HepG2 (cell line): ENCODE results near the gene ZCCHC17. TPM values are rescaled to one million over a fixed set of nuclear protein-coding genes. Genes with fewer than 3 reads are reported as not detected.

ENCODE experiments used
- BHLHE40 ChIP-seq: IDR thresholded peaks from 2 replicates; pipeline ENCODE4 v1.6.1; 2011; ENCODE audit warnings: low read length, improper control_type of control experiment
- BRD4 ChIP-seq: sonication (generic); formaldehyde crosslinking; IDR thresholded peaks from 2 replicates; pipeline ENCODE4 v1.4.0; 2020; ENCODE audit warnings: missing genetic modification reagents
- HDAC2 ChIP-seq: sonication (generic); formaldehyde crosslinking; IDR thresholded peaks from 2 replicates; pipeline ENCODE4 v1.4.0; 2020; ENCODE audit warnings: missing genetic modification reagents
- PHF5A ChIP-seq: IDR thresholded peaks from one replicate; pipeline ENCODE4 v1.6.1; 2018; ENCODE audit warnings: low read depth, missing genetic modification reagents; ENCODE audit not compliant: unreplicated experiment
- RXRA ChIP-seq: sonication (generic); formaldehyde crosslinking; IDR thresholded peaks from 2 replicates; pipeline ENCODE4 v1.5.1; 2020; ENCODE audit warnings: missing genetic modification reagents
- SIN3A ChIP-seq: IDR thresholded peaks from 2 replicates; pipeline ENCODE4 v1.6.1; 2011; ENCODE audit warnings: low read depth, mild to moderate bottlenecking, control low read depth, low read length, borderline replicate concordance
- SOX13 ChIP-seq, 3 experiments: fragments of 450-650 bp in 1 of 3; sonication (generic) in 1 of 3; formaldehyde crosslinking in 1 of 3; IDR thresholded peaks in 2 of 3; conservative IDR thresholded peaks in 1 of 3; 2 replicates each; pipeline versions ENCODE4 v1.5.0 to v1.6.1; 2016 to 2020; ENCODE audit warnings: antibody characterized with exemption in 1 of 3, mild to moderate bottlenecking in 1 of 3, missing compliant biosample characterization in 1 of 3, missing genetic modification reagents in 1 of 3, moderate library complexity in 1 of 3
- TGIF2 ChIP-seq: IDR thresholded peaks from 2 replicates; pipeline ENCODE4 v1.6.1; 2016; ENCODE audit warnings: control low read depth, missing compliant biosample characterization
- TOPORS ChIP-seq: sonication (generic); formaldehyde crosslinking; IDR thresholded peaks from 2 replicates; pipeline ENCODE4 v1.8.0; 2023; ENCODE audit warnings: mild to moderate bottlenecking, missing genetic modification reagents
- ZMYM4 ChIP-seq: sonication (generic); formaldehyde crosslinking; IDR thresholded peaks from 2 replicates; pipeline ENCODE4 v1.8.1; 2023; ENCODE audit warnings: mild to moderate bottlenecking, missing genetic modification reagents
- ZNF292 ChIP-seq: sonication (generic); formaldehyde crosslinking; IDR thresholded peaks from 2 replicates; pipeline ENCODE4 v1.8.1; 2022; ENCODE audit warnings: mild to moderate bottlenecking, low read depth, missing genetic modification reagents, borderline replicate concordance
- ZNF724P ChIP-seq: sonication (generic); formaldehyde crosslinking; IDR thresholded peaks from 2 replicates; pipeline ENCODE4 v1.8.0; 2022; ENCODE audit warnings: missing genetic modification reagents, borderline replicate concordance
- polyA plus RNA-seq, 8 experiments: library from polyadenylated mRNA; depleted of rRNA in 3 of 8; stranded (reverse) in 7 of 8; unstranded in 1 of 8; fragments of >200 nt; fragmentation: Illumina TruSeq in 4 of 8; extraction: Trizol in 4 of 8; gene quantifications; 2 replicates each; pipeline versions ENCODE4 v1.2.1 to v1.2.3, GENCODE V29; 2011 to 2016; ENCODE audit warnings: low read depth in 4 of 8, missing spikeins in 1 of 8, mixed read lengths in 1 of 8; ENCODE audit not compliant: insufficient read depth in 1 of 8
- total RNA-seq, 5 experiments: library from RNA; depleted of rRNA; stranded (reverse); fragments of >200 nt; fragmentation: Illumina TruSeq; extraction: Trizol; gene quantifications; 2 replicates each; pipeline ENCODE4 v1.2.3, GENCODE V29; 2016; ENCODE audit warnings: low read depth in 1 of 5
- TF ChIP-seq, protein P1 (sequence below): sonication (generic); formaldehyde crosslinking; IDR thresholded peaks from 2 replicates; pipeline ENCODE4 v1.9.0; 2021; ENCODE audit warnings: missing genetic modification reagents, mild to moderate bottlenecking, borderline replicate concordance
- TF ChIP-seq, protein P2 (sequence below): IDR thresholded peaks from 2 replicates; pipeline ENCODE4 v1.6.1; 2016; ENCODE audit warnings: missing compliant biosample characterization, missing genetic modification reagents, borderline replicate concordance
- TF ChIP-seq, protein P3 (sequence below): IDR thresholded peaks from 2 replicates; pipeline ENCODE4 v1.4.0; 2020; ENCODE audit warnings: mild to moderate bottlenecking, missing genetic modification reagents

ZCCHC17 gene
- total and polyA plus RNA-seq, 2 of the 13 experiments (the other 11 are each of a cell fraction or from before 2014, with no cell fraction given), result 20.5 to 53.0 TPM

- TF ChIP-seq, protein P1, sequence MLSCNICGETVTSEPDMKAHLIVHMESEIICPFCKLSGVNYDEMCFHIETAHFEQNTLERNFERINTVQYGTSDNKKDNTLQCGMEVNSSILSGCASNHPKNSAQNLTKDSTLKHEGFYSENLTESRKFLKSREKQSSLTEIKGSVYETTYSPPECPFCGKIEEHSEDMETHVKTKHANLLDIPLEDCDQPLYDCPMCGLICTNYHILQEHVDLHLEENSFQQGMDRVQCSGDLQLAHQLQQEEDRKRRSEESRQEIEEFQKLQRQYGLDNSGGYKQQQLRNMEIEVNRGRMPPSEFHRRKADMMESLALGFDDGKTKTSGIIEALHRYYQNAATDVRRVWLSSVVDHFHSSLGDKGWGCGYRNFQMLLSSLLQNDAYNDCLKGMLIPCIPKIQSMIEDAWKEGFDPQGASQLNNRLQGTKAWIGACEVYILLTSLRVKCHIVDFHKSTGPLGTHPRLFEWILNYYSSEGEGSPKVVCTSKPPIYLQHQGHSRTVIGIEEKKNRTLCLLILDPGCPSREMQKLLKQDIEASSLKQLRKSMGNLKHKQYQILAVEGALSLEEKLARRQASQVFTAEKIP (CRISPR knock-in tag), result no peak
- no peak for TF ChIP-seq TGIF2 (CRISPR knock-in tag)
- TF ChIP-seq TOPORS (CRISPR knock-in tag), result no peak
- TF ChIP-seq SOX13 (IDR thresholded peaks at IDR 0.05), result no peak
- peak in 1 of 2 experiments; percentile 49; a peak in 1 of 4 replicates for TF ChIP-seq SOX13 (CRISPR knock-in tag; conservative IDR thresholded peaks at IDR 0.05 in 1 of 2, IDR thresholded peaks at IDR 0.05 in 1 of 2)
- TF ChIP-seq BRD4 (CRISPR knock-in tag), result 0 out of 2 replicates have a peak, but pooled peaks have one; percentile 22
- peak; percentile 44; the same call in 1 of the 2 replicates for TF ChIP-seq HDAC2 (CRISPR knock-in tag)
- 0 out of 2 replicates have a peak, but pooled peaks have one; percentile 40 for TF ChIP-seq SIN3A
- 0 out of 2 replicates have a peak, but pooled peaks have one; percentile 20 for TF ChIP-seq ZMYM4 (CRISPR knock-in tag)
- TF ChIP-seq, protein P2, sequence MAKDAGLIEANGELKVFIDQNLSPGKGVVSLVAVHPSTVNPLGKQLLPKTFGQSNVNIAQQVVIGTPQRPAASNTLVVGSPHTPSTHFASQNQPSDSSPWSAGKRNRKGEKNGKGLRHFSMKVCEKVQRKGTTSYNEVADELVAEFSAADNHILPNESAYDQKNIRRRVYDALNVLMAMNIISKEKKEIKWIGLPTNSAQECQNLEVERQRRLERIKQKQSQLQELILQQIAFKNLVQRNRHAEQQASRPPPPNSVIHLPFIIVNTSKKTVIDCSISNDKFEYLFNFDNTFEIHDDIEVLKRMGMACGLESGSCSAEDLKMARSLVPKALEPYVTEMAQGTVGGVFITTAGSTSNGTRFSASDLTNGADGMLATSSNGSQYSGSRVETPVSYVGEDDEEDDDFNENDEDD, result peak; percentile 82; the same call in 1 of the 2 replicates
- no peak for TF ChIP-seq PHF5A (CRISPR knock-in tag)
- 0 out of 2 replicates have a peak, but pooled peaks have one; percentile 18 for TF ChIP-seq RXRA (CRISPR knock-in tag)
- peak; percentile 83; the same call in 1 of the 2 replicates for TF ChIP-seq ZNF292
- TF ChIP-seq, protein P3, sequence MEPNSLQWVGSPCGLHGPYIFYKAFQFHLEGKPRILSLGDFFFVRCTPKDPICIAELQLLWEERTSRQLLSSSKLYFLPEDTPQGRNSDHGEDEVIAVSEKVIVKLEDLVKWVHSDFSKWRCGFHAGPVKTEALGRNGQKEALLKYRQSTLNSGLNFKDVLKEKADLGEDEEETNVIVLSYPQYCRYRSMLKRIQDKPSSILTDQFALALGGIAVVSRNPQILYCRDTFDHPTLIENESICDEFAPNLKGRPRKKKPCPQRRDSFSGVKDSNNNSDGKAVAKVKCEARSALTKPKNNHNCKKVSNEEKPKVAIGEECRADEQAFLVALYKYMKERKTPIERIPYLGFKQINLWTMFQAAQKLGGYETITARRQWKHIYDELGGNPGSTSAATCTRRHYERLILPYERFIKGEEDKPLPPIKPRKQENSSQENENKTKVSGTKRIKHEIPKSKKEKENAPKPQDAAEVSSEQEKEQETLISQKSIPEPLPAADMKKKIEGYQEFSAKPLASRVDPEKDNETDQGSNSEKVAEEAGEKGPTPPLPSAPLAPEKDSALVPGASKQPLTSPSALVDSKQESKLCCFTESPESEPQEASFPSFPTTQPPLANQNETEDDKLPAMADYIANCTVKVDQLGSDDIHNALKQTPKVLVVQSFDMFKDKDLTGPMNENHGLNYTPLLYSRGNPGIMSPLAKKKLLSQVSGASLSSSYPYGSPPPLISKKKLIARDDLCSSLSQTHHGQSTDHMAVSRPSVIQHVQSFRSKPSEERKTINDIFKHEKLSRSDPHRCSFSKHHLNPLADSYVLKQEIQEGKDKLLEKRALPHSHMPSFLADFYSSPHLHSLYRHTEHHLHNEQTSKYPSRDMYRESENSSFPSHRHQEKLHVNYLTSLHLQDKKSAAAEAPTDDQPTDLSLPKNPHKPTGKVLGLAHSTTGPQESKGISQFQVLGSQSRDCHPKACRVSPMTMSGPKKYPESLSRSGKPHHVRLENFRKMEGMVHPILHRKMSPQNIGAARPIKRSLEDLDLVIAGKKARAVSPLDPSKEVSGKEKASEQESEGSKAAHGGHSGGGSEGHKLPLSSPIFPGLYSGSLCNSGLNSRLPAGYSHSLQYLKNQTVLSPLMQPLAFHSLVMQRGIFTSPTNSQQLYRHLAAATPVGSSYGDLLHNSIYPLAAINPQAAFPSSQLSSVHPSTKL, result peak; percentile 71
- no peak for TF ChIP-seq ZNF724P
- peak; percentile 90 for TF ChIP-seq BHLHE40
These were observed 76.4 kb downstream of the ZCCHC17 start, which contains the start of gene FABP3 (continued) for GRCh38 chr1:31373056-31373896.
